Hepatocyte (in vitro differentiated cells): Measurements from ENCODE around the gene HPSE2.

Source experiments
- CTCF ChIP-seq: fragments of 200-600 bp; sonication (generic); IDR thresholded peaks from 2 replicates; pipeline ENCODE4 v1.5.1; 2016; ENCODE audit warnings: antibody characterized with exemption, mild to moderate bottlenecking; ENCODE audit not compliant: poor library complexity
- EZH2 ChIP-seq: fragments of 200-600 bp; sonication (generic); IDR thresholded peaks from 2 replicates; pipeline ENCODE4 v1.6.1; 2016; ENCODE audit warnings: antibody characterized with exemption, mild to moderate bottlenecking, borderline replicate concordance

DNA sequence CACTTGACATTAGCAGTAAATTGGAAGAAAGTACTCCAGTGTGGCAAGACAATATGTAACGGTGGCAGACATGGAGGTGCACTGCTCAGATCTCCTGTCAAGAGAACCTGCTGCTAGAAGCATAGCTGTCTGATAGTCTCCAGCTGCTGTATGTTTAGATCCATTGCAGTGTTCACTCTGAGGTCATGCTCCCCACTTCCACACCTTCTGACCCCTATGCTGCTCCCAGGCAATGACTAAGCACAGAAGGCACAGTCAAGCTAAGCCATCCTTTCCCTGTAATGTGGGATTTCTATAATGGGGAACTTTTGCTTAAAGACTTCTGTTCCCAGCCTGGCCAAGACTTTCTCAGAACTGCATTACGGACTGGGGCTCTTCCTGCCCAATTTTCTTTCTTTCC lies 315.8 kb downstream of the HPSE2 start:
- TF ChIP-seq CTCF (no peak), EZH2 (no peak)
